Right hindlimb (tissue), 1 donor: ENCODE results near the gene SLC10A2.
"Not testable (repeated sequence)": the region's sequence is repeated elsewhere in the genome, so short reads cannot be mapped to it uniquely, and the experiment has no call there.

Experiments used
- DNase-seq: peaks from one replicate; pipeline ENCODE4 v3.0.0-alpha.2; 2018

The SLC10A2 gene

GRCh38 chr13:103066079-103066780 lies at the start of gene SLC10A2:
Gene SLC10A2 (minus strand): TSS chr13:103066417. CDS start chr13:103066249, 168 bp downstream.
- no peak for DNase-seq

GRCh38 chr13:103107580-103107979 lies 41.4 kb upstream of the SLC10A2 start:
- DNase-seq: no peak

GRCh38 chr13:103104340-103104739 lies 38.1 kb upstream of the SLC10A2 start:
- DNase-seq: no peak

DNA sequence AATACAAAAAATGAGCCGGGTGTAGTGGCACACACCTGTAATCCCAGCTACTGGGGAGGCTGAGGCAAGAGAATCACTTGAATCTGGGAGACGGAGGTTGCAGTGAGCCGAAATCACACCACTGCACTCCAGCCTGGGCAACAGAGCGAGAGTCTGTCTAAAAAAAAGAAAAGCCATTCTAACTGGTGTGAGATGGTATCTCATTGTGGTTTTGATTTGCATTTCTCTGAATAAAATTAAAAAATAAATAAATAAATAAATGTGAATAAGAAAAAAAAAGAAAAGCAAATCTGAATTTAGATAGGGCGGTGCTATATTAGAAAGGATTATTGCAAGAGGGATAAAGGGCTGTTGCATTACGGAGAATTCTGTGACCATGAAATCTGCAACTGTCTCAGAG lies 37.2 kb upstream of the SLC10A2 start:
- DNase-seq: not testable (repeated sequence)

- DNase-seq: no peak
Observed at GRCh38 chr13:103102482-103102881, 36.3 kb upstream of the SLC10A2 start.

- no peak for DNase-seq
Observed at GRCh38 chr13:103101901-103102300, 35.7 kb upstream of the SLC10A2 start.

GRCh38 chr13:103101500-103101899 lies 35.3 kb upstream of the SLC10A2 start:
- DNase-seq: no peak

DNA sequence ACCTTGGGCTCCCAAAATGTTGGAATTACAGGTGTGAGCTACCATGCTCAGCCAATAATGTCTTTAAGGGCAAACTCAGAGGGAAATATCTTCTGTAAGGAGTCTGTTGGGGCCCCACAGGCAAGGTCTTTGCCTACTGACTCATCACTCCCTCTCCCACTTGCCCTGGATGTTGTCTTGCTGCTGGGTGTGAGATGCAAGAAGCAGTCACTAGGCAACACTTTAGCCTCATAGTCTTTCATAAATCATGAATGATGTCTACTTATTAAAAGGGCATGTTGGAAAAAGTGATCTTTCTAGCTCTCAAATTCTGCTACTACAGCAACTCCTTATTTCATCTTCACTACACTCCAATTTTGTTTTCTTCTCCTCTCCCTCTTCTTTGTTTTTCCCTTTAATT lies 34.6 kb upstream of the SLC10A2 start:
- DNase-seq: no peak

DNA sequence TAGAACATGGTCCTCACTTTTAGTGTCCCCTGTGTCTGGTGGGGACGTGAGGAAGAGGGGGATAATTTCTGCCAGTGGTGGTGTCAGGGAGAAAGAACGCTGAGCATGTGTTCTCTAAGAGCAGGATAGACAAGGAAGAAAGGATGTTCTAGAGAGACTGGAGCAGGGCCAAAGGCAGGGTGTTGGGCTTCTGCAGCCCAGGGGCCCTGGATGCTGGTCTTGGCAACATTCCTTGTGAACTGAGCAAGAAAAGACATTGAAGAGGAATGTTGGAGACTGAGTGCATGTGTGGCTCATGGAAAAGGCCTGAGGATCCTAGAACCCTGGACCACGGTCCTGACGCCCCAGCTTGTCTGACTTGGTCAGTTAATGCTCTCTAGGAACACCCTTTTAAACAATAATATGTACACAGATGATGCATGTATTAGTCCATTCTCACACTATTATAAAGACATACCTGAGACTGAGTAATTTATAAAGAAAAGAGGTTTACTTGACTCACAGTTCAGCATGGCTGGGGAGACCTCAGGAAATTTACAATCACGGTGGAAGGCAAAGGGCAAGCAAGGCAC lies 33.6 kb upstream of the SLC10A2 start:
- DNase-seq: no peak

DNA sequence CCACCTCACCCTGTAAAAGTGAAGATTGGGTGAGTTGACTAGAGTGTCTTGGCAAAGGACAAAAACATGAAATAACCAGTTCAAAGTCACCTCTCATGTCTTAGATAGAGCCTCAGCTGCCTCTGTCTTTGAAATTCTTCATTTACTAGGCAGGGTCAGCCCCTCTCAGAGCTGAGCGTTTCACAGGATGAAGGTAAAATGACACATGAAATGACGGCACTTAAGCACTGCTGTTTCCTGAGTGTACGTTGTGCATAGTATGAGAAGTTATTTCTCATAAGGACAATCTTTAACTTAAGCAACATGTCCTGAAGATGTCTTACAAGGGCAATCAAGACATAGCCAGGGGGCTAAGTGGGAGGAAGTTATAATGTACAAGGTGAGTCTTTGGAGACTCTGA lies 32.3 kb upstream of the SLC10A2 start:
- DNase-seq: no peak

GRCh38 chr13:103097366-103097928 lies 31.2 kb upstream of the SLC10A2 start:
- DNase-seq: no peak

GRCh38 chr13:103093649-103094048 lies 27.4 kb upstream of the SLC10A2 start:
- DNase-seq: not testable (repeated sequence)

DNA sequence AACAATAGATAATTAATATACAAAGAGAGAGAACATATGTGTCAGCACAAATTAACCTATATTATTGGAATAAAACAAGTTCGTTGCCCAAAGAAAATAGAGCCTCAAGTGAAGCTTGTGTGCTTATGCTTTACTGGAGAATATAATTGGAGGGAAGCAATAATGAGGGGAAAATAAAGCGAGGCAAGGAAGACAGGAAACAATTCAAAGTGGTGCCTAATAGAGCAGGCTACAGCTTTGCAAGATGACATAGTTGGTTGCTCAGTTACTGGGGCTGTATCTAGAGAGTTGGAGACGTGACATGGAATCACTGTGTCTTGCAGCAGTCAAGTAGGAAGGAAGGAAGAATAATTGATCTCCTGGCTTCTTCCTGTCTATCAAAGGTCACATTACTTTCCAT lies 21.1 kb upstream of the SLC10A2 start:
- no peak for DNase-seq

- no peak for DNase-seq
Observed at GRCh38 chr13:103081435-103081834, 15.2 kb upstream of the SLC10A2 start.

DNA sequence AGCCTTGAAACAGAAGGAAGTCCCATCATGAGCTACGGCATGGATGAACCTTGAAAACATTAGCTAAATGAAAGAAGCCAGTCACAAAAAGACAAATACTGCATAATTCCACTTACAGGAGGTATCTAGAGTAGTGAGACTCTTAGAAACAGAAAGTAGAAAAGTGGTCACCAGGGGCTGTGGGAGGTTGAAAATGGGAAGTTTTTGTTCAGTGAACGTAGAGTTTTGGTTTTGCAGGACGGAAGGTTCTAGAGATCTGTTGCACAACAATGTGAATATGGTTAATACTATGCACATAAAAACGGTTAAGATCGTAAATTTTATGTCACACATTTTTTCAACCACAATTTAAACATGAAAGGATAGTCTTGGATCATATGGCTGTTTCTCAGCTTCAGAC lies 11.9 kb upstream of the SLC10A2 start:
- no peak for DNase-seq

DNA sequence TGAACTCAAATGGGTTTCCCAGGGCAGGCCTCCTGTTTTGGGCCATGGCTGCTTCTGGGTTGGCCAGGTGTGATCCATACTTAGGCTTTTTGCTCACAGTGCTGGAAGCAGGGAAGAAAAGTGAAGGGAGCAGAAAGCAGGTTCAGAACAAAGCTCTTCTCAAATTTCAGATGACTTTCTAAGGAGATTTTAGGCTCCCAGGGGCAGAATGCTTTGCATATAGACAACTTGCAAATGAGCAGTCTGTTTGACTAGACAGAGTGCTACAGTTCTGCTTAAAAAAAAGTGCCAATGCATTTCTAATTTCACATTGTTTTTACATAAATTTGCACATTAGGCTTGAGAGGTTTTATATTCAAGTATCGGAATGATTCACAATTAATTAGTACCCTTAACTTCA lies 2.6 kb upstream of the SLC10A2 start:
- no peak for DNase-seq

DNA sequence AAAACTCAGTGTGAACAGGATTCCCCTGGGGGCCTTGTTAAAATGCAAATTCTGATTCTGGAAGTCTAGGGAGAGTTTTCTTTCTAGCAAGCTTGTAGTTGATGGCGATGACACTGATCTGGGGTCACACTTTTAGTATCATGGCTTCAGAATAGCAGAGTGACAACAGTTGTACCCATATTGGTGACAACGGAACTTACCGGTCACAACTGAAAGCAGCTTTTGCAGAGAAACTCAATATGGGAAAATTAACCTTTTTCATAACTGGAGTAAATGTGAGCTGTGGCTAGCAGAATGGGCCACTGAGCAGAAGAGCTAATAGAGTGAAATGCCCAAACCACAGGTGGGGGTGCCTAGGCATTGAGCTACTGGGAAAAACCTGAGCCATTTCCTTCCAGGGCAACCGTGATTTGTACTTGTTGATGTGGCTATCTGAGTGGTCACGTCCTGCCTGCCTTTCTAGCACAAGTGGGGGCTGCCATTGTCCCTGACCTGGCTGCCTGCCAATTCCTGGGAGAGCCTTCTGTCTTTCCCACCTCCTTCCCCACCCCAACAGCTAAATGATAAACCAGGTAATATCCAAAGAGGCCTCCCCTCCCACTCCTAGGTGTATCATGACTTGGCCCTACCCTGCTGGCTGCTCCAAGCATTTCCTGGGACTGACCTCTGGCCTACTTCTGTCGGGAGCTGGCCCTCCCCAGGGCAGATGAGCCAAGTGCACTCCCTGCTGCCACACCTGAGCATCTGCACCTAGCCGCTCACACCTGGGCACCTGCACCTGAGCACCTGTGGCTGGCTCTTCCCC lies 1.7 kb upstream of the SLC10A2 start:
- no peak for DNase-seq

GRCh38 chr13:103066781-103067345 lies 646 bp upstream of the SLC10A2 start:
- DNase-seq: no peak

- DNase-seq: no peak
Observed at GRCh38 chr13:103063376-103063775, 2.8 kb downstream of the SLC10A2 start.

GRCh38 chr13:103062079-103062478 lies 4.1 kb downstream of the SLC10A2 start:
- no peak for DNase-seq

DNA sequence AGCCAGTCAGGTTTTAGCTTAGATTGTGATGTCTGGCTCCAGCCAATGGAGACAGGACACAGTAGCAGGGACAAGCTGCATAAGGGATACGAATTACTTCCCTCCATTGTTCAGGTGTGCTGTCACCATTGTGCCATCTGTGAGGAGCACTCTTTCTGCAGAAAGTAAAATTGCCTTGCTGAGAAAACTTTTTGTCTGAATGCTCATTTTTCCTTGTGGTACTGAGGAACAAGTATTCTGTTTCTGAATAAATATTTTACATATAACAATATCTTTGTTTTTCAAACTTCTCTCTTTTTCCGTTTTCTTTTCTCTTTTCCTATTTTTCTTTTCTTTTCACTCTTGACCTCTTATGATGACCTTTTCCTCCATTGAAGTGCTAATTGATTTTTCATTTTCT lies 10.2 kb downstream of the SLC10A2 start:
- DNase-seq: no peak

DNA sequence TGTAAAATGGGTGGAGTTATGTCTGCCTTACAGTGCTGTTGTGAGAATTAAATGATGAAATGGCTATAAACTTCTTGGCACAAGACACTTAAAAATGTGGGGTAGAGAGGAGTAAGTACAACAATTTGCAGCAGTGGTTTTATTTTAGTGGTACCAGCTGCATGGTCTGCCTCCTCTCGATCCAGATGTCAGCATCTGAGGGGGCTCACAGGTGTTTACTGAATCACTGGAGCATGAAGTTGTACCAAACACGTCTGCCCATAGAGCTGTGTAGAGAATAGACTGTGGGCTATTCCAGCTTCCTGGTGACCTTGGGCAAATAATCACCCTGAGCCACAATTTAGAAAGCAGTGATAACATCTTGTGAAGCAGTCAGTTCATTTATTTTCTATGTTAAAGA lies 11.1 kb downstream of the SLC10A2 start:
- DNase-seq: no peak

DNA sequence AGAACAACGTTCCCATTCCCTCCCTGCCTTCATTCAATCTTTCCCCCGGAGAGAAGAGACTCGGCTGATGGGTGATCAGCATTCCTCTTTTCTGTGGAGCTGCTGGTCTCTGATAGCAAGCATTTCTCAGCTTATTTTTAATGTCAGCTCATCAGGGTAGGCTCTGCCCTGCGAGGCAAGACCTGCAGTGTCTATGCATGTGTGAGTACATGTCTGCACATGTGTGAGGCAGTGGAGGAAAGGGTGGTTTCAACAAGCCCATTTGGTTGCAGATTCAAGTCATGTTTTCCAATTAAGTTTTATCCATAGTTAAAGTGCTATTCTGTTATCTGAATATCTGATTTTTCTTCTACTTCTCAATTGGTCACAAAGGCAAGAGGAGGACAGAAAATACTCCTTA lies 19.5 kb downstream of the SLC10A2 start:
- DNase-seq: no peak
